Erythroblast (primary cell): Measurements from ENCODE around the gene LENEP.
A peak's percentile ranks its signal among the peaks of the same experiment; 100 is the strongest.
"Not testable (repeated sequence)": the region's sequence is repeated elsewhere in the genome, so short reads cannot be mapped to it uniquely, and the experiment has no call there.

ENCODE experiments used
- DNase-seq, 2 experiments: peaks; one replicate each; lab custom pipeline; 2025; lab: John Stamatoyannopoulos, UW
- GATA1 ChIP-seq: IDR thresholded peaks from 2 replicates; pipeline ENCODE4 v1.6.1; 2011; ENCODE audit warnings: low read depth, mild to moderate bottlenecking, control low read depth, low read length, moderate library complexity
- POLR2A ChIP-seq: IDR thresholded peaks from 2 replicates; pipeline ENCODE4 v1.6.1; 2011; ENCODE audit warnings: mild to moderate bottlenecking, low read length

Gene LENEP

DNA sequence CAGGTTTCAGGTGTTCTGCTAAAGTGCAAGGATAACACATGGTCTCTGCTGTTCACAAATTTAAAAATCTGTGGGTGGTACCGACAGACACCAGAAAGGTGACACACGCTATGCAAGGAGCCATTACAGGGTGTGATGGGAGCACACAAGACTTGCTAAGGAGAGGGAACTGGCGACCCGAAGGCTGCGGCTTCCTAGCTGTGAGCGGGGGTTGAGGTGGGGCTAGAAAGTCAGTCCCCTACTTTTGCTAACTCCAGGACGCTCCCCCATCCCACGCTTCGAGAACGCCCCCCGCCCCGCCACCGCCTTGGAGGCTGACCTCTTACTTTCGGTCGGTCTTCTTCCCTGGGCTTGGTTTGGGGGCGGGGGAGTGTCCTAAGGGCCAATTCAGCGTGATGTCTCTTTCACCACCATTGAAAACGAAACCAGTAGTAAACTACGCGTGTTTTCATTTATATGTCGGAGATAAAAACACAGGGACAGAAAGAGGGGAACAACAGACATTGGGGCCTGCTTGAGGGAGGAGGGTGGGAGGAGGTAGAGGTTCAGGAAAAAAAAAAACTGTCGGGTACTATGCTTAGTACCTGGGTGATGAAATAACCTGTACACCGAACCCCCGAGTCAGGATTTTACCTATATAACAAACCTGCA, 17.9 kb upstream of the LENEP start:
- TF ChIP-seq GATA1 (no peak), POLR2A (no peak)
- peak; percentile 73 to 83 for DNase-seq

DNA sequence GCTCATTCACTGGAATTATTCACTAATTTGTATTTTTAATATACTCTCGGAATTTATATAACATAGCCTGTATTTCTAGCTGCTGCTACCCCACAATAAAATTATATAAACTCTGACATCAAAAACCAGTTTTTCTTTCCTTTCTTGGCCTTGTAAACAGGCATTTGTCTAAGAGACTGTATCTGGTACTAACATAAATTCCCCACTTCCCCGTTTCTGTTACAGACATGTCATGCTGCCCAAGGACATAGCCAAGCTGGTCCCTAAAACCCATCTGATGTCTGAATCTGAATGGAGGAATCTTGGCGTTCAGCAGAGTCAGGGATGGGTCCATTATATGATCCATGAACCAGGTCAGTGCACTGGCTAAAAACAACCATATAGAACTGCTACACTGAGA, 15.6 kb upstream of the LENEP start:
- DNase-seq: not testable (repeated sequence)

DNA sequence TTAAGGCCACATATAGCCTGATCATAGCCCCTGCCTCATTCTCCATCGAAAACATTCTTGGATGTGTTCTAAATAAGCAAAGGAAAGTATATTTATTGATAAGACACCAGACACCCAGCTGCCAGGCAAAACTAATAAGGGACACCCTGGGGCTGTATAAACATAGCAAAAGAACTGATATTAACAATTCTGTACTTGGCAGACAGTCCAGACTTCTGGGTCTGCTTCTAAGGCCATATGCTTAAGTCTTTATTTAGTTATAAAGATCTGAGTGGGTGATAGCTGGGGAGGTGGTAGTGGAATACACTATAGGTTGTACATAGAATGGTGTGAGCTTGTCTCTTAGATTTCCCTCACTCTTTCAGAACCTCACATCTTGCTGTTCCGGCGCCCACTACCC, 15.0 kb upstream of the LENEP start:
- no peak for DNase-seq
- no peak for TF ChIP-seq POLR2A
- no peak for TF ChIP-seq GATA1

DNA sequence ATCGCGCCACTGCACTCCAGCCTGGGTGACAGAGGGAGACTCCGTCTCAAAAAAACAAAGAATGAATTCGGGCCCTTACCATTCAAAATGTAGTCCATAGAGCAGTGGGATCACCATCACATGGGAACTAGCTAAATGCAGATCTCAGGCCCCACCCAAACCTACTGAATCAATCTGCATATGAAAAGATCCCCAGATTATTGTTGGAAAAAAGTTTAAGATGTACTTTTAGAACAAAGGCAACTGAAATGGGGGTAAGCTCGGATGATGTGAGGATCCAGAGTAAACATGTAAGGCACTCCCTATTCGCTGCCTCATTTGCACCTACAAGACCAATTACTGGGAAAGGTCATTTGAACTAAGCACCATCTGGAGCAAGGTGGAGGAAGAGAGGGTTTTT, 11.0 kb upstream of the LENEP start:
- no peak for DNase-seq
- TF ChIP-seq POLR2A (no peak), GATA1 (no peak)

DNA sequence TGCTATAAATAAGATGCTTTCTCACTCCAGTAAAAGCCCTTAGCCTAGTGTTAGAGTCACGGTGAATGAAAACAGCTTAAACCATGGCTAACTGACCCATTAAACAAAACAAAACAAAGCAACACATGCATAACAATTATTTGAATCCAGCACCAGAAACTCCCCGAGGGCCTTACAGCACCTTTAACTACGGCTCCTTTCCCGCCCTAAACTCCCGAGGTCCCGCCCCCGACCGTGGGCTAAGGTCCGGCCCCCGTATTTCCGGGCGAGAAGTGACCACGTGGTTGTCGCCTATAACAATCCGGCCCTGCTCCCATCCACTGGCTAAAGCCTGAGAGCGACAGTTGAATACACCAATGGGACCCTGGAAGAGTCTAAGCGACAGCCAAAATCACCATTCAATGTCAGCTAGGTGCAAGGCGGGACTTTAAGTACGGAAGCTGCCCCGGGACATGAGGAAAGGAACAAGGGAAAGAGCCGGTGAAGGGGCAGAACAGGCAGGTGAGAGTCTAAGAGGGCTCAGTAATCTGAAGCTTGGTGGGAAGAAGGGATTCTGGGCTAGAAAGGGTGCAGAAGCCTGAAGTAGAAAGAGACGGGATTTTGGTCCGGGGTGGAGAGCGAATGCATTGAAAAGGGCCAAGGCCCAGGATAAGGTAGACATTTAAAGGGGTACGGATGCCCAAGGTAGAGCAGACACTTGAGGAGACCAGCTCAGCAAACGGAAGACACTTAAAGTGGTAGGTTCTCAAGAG, 10.3 kb upstream of the LENEP start, which contains the start of gene FLAD1:
Gene FLAD1 (plus strand): TSS at position 448 of the 752 bp plus-strand sequence. CDS start 351 bp downstream, outside the sequence.
- DNase-seq: peak; percentile 99
- no peak for TF ChIP-seq GATA1
- peak; percentile 67 for TF ChIP-seq POLR2A

DNA sequence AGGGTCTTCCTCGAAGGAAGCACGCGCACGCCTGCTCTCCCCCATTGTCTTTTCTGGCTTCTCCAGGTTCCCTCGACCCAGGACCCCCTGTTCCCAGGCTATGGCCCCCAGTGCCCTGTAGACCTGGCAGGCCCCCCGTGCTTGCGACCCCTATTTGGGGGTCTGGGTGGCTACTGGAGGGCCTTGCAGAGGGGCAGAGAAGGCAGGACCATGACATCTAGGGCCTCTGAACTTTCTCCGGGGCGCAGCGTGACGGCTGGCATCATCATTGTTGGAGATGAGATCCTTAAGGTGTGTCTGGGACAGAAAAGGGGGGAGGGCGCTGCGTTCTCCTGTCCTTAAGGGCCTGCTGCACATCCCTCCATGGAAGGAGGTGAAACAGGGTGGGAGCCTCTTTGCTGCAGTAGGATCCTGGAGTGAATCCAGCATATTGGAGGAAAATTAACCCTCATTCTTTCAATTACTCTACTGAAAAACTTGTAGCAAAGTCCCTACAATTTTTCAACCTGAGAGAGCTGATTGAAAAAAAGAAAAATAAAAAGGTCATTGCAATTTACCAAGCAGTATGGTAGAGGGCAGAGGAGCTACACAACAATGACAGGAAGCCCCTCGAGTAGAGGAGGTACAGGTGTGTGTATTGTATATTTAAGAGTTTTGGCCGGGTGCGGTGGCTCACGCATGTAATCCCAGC, 9.5 kb upstream of the LENEP start:
- DNase-seq: no peak
- TF ChIP-seq GATA1: no peak
- no peak for TF ChIP-seq POLR2A

DNA sequence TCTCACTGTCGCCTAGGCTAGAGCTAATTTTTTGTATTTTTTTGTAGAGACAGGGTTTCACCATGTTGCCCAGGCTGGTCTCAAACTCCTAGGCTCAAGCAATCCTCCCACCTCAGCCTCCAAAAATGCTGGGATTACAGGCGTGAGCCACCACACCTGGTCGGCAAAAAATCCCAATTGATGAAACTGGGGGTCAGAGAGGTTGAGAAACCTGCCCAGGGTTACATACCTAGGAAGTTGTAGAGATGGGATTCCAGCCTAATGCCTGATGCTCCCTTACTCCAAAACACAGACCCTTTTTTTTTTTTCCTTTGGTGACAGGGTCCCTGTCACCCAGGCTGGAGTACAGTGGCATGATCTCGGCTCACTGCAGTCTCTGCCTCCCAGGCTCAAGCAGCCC, 6.7 kb upstream of the LENEP start:
- DNase-seq: not testable (repeated sequence)

DNA sequence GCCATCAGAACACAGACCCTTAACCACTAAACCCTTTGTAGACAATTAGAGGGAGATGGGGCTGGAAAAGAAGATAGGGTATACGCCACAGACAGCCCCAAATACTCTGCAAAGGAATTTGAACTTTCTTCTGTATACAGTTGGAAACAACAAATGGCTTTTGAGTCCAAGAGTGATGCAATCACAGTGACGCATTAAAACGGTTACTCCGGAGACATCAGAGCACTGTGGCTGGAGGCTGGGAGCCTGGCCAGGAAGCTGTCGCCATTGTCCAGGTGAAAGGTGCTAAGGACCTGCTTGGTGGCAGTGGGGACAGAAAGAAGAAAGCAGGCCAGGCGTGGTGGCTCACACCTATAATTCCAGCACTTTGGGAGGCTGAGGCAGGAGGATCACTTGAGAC, 6.1 kb upstream of the LENEP start:
- TF ChIP-seq POLR2A (no peak), GATA1 (no peak)
- DNase-seq: no peak

DNA sequence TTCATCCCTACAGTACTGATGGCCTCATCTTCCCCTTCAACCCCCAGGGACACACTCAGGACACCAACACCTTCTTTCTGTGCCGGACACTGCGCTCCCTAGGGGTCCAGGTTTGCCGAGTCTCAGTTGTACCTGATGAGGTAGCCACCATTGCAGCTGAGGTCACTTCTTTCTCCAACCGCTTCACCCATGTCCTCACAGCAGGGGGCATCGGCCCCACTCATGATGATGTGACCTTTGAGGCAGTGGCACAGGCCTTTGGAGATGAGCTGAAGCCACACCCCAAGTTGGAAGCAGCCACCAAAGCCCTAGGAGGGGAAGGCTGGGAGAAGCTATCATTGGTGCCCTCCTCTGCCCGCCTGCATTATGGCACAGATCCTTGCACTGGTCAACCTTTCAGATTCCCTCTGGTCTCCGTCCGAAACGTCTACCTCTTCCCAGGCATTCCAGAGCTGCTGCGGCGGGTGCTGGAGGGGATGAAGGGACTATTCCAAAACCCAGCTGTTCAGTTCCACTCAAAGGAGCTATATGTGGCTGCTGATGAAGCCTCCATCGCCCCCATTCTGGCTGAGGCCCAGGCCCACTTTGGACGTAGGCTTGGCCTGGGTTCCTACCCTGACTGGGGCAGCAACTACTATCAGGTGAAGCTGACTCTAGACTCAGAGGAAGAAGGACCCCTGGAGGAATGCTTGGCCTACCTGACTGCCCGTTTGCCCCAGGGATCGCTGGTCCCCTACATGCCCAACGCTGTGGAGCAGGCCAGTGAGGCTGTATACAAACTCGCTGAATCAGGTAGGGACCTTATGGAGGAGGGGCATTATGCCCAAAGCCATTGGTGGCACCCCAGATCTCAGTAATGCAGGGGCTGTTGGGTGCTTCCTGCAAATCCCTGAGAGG, 5.1 kb upstream of the LENEP start:
- no peak for TF ChIP-seq POLR2A
- TF ChIP-seq GATA1: no peak
- DNase-seq: peak; percentile 43 to 57

DNA sequence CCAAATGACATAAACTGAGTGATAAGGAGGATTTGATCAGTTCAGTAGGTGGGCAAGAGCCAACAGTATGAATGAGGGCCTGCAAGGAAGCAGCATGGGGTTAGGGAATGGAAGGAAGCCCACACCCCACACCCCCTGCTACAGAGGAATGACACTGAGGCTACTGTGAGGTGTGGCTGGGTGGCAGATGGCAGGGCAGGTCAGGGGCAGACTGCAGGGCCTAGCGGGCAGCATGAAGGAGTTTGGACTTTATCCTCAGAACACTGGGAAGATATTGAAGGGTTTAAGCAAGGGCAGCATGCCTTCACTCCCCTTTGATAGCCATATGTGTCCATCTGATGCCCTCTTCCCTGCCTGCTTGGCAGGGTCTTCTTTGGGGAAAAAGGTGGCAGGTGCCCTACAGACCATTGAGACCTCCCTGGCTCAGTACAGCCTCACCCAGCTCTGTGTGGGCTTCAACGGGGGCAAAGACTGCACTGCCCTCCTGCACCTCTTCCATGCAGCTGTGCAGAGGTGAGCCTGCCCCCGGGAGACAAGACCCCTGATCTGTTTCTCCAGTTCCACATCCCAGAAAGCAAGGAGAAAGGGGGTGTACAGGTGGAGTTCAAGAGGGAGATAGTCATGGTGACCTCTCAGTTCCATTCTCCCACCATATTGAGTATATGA, 4.1 kb upstream of the LENEP start:
- TF ChIP-seq GATA1 (no peak), POLR2A (no peak)
- no peak for DNase-seq

DNA sequence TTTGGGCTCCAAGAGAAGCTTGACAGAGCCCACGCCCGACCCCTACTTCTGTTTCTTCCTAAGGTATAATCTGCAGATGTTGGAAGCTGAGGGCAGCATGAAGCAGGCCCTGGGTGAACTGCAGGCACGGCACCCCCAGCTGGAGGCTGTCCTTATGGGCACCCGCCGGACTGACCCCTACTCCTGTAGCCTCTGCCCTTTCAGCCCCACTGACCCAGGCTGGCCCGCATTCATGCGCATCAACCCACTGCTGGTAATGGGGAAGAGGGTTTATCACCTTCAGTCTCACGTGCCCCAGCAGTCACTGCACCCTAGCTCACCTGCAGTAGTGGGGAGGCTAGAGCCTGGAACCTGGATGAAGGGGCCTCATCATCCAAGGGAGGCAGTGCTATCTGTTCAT, 3.1 kb upstream of the LENEP start:
- DNase-seq: no peak
- TF ChIP-seq POLR2A (no peak), GATA1 (no peak)

DNA sequence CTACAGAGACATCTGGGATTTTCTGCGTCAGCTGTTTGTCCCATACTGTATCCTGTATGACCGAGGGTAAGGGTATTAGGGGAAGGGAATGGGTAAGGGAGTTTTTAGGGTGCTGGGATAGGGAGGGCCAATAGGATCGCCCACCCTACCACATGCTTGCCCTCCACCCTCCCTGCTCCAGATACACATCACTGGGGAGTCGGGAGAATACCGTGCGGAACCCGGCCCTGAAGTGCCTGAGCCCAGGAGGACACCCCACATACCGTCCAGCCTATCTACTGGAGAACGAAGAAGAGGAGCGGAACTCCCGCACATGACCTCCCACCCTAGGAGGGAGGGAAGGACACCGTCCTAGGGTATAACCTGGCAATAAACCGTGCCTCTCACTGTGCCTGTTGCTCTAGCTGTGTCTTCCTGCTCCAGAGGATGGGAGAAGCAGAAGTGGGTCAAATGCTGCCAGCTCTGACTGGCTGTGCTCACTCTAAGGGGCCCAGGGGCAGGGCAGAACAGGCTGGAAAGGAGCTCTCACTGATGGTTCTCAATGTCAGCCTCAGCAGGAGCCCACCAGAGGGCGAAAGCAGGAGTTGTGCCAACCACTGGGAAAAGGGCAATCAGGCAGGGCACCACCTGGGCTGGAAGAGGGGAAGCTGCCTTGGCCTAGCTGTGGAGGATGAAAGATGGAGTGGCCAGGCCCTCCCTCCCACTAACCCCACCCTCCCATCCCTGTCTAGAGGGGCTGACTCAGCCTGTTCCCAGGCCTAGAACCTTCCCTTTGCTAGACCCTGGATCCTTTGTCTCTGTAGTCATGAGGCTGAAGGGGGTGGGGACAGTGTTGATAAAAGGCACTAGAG, 440 bp upstream of the LENEP start:
- DNase-seq: peak in 1 of 2 experiments; percentile 40
- TF ChIP-seq GATA1 (no peak), POLR2A (no peak)
